ENCODE results near the gene THG1L.

The THG1L gene

GRCh38 chr5:157729858-157730257 lies 1.4 kb upstream of the THG1L start:
- no peak for DNase-seq

- DNase-seq = no peak
Measured at GRCh38 chr5:157730900-157731271, 334 bp upstream of the THG1L start.

GRCh38 chr5:157732130-157732514 lies 902 bp downstream of the THG1L start:
- DNase-seq = no peak

- DNase-seq = no peak
Measured at GRCh38 chr5:157732596-157733262, 1.5 kb downstream of the THG1L start.

GRCh38 chr5:157734436-157734835 lies 3.2 kb downstream of the THG1L start:
- DNase-seq = no peak

- no peak for DNase-seq
Measured at GRCh38 chr5:157735991-157736390, 4.8 kb downstream of the THG1L start.

GRCh38 chr5:157739388-157740228 lies 8.4 kb downstream of the THG1L start:
- DNase-seq = no peak

GRCh38 chr5:157740229-157740610 lies 9.0 kb downstream of the THG1L start:
- peak in 2 of 6 experiments; percentile 8 to 27 for DNase-seq

GRCh38 chr5:157741131-157741530 lies 9.9 kb downstream of the THG1L start:
- DNase-seq = no peak

GRCh38 chr5:157743163-157744050 lies 12.2 kb downstream of the THG1L start, which contains the start of gene LSM11:
LSM11 (plus strand) TSS chr5:157743712; CDS start chr5:157743751, 39 bp downstream.
- DNase-seq = peak; percentile 77 to 96 (median 88)

GRCh38 chr5:157744051-157745011 lies 13.1 kb downstream of the THG1L start:
- peak in 2 of 6 experiments; percentile 18 to 20 for DNase-seq

GRCh38 chr5:157745041-157745456 lies 13.8 kb downstream of the THG1L start:
- DNase-seq = no peak

- DNase-seq = no peak
Measured at GRCh38 chr5:157747173-157747740, 16.0 kb downstream of the THG1L start.

GRCh38 chr5:157747766-157748700 lies 16.8 kb downstream of the THG1L start:
- no peak for DNase-seq

- no peak for DNase-seq
Measured at GRCh38 chr5:157748760-157749461, 17.7 kb downstream of the THG1L start.

- DNase-seq = no peak
Measured at GRCh38 chr5:157749462-157749799, 18.2 kb downstream of the THG1L start.

GRCh38 chr5:157750320-157750719 lies 19.1 kb downstream of the THG1L start:
- DNase-seq = no peak

GRCh38 chr5:157756122-157756521 lies 24.9 kb downstream of the THG1L start:
- no peak for DNase-seq

- DNase-seq = no peak
Measured at GRCh38 chr5:157758706-157759105, 27.5 kb downstream of the THG1L start.
